K562 (cell line): ENCODE measurements around the gene TESK1. TPM values are rescaled to one million over a fixed set of nuclear protein-coding genes. Genes with fewer than 3 reads are reported as not detected.

Experiments
- BCOR ChIP-seq: fragments of 450-650 bp; IDR thresholded peaks from 2 replicates; pipeline ENCODE4 v1.6.1; 2016
- BHLHE40 ChIP-seq: IDR thresholded peaks from 2 replicates; pipeline ENCODE4 v1.6.1; 2011; ENCODE audit warnings: low read length, improper control_type of control experiment
- BRCA1 ChIP-seq, 2 experiments: fragments of 450-650 bp in 1 of 2; sonication (generic) in 1 of 2; formaldehyde crosslinking in 1 of 2; IDR thresholded peaks; 2 replicates each; pipeline versions ENCODE4 v1.5.0 to v1.6.1; 2017 to 2020; ENCODE audit warnings: mild to moderate bottlenecking in 1 of 2, missing genetic modification reagents in 1 of 2
- C11orf30 ChIP-seq: fragments of 450-650 bp; IDR thresholded peaks from 2 replicates; pipeline ENCODE4 v1.6.1; 2016; ENCODE audit warnings: low read depth, mild to moderate bottlenecking
- ESRRA ChIP-seq: fragments of 450-650 bp; IDR thresholded peaks from 2 replicates; pipeline ENCODE4 v1.6.1; 2014; ENCODE audit warnings: low read depth, mild to moderate bottlenecking, moderate library complexity, borderline replicate concordance
- FUS ChIP-seq: fragments of 200-400 bp; formaldehyde crosslinking; optimal IDR thresholded peaks from 2 replicates; pipeline ENCODE3; 2017; ENCODE audit warnings: low read depth, low read length
- GABPB2 ChIP-seq: fragments of 250-450 bp; sonication (Bioruptor Pico); conservative IDR thresholded peaks from 2 replicates; pipeline ENCODE4 v1.5.1; 2021; ENCODE audit warnings: mild to moderate bottlenecking
- HDAC2 ChIP-seq: fragments of 450-650 bp; IDR thresholded peaks from 2 replicates; pipeline ENCODE4 v1.6.1; 2016; ENCODE audit warnings: mild to moderate bottlenecking
- NFIX ChIP-seq: fragments of 250-450 bp; sonication (Bioruptor Pico); IDR thresholded peaks from 2 replicates; pipeline ENCODE4 v1.4.0; 2020; ENCODE audit warnings: low read depth, mild to moderate bottlenecking, moderate library complexity
- NFRKB ChIP-seq: fragments of 450-650 bp; IDR thresholded peaks from 2 replicates; pipeline ENCODE4 v1.6.1; 2016; ENCODE audit warnings: low read depth
- PML ChIP-seq: IDR thresholded peaks from 2 replicates; pipeline ENCODE4 v1.6.1; 2012; ENCODE audit warnings: low read length, inconsistent platforms
- PRPF4 ChIP-seq: fragments of 200-400 bp; formaldehyde crosslinking; IDR thresholded peaks from one replicate; pipeline ENCODE4 v1.6.1; 2017; ENCODE audit warnings: low read length, low read depth, mild to moderate bottlenecking; ENCODE audit not compliant: insufficient read depth, poor library complexity, severe bottlenecking
- SMAD3 ChIP-seq: fragments of 450-650 bp; formaldehyde crosslinking; conservative IDR thresholded peaks from 2 replicates; pipeline ENCODE4 v1.4.0; 2020; ENCODE audit warnings: mild to moderate bottlenecking
- SP1 ChIP-seq: sonication (generic); formaldehyde crosslinking; IDR thresholded peaks from 2 replicates; pipeline ENCODE4 v1.8.1; 2022; ENCODE audit warnings: mild to moderate bottlenecking, missing genetic modification reagents
- ZNF24 ChIP-seq: fragments of 450-650 bp; IDR thresholded peaks from 2 replicates; pipeline ENCODE4 v1.6.1; 2016
- ZNF57 ChIP-seq: fragments of 450-650 bp; formaldehyde crosslinking; IDR thresholded peaks from 2 replicates; pipeline ENCODE4 v1.4.0; 2020; ENCODE audit warnings: mild to moderate bottlenecking, moderate library complexity
- ZNF583 ChIP-seq: fragments of 250-450 bp; sonication (Bioruptor Pico); IDR thresholded peaks from 2 replicates; pipeline ENCODE4 v1.4.0; 2020
- ZNF76 ChIP-seq: fragments of 250-450 bp; sonication (Bioruptor Pico); IDR thresholded peaks from 2 replicates; pipeline ENCODE4 v1.4.0; 2020; ENCODE audit warnings: mild to moderate bottlenecking, moderate library complexity, borderline replicate concordance
- ZNF785 ChIP-seq: fragments of 250-450 bp; sonication (Bioruptor Pico); IDR thresholded peaks from 2 replicates; pipeline ENCODE4 v1.4.0; 2020; ENCODE audit warnings: mild to moderate bottlenecking
- polyA plus RNA-seq, 8 experiments: library from polyadenylated mRNA; depleted of rRNA in 4 of 8; stranded (reverse) in 5 of 8; unstranded in 3 of 8; fragments of >200 nt; fragmentation: Nextera tagmentation in 2 of 8; fragmentation: Illumina TruSeq in 1 of 8; extraction: Ambion mirVana in 2 of 8; extraction: Trizol in 1 of 8; gene quantifications; 2 replicates each; pipeline versions ENCODE4 v1.2.1 to v1.2.3, GENCODE V29; 2011 to 2014; ENCODE audit warnings: inconsistent platforms in 1 of 8, missing spikeins in 1 of 8
- total RNA-seq, 7 experiments: library from RNA; depleted of rRNA in 6 of 7; stranded (reverse); fragments of >200 nt in 6 of 7; fragmentation: Illumina TruSeq in 2 of 7; extraction: Trizol in 2 of 7; gene quantifications; 2 replicates each; pipeline versions ENCODE4 v1.2.1 to v1.2.3, GENCODE V29; 2011 to 2021; ENCODE audit warnings: low replicate concordance in 1 of 7
- TF ChIP-seq, protein P1 (sequence below): sonication (generic); formaldehyde crosslinking; IDR thresholded peaks from 2 replicates; pipeline ENCODE4 v1.8.0; 2023; ENCODE audit warnings: missing genetic modification reagents, mild to moderate bottlenecking, borderline replicate concordance
- TF ChIP-seq, protein P2 (sequence below): sonication (generic); formaldehyde crosslinking; IDR thresholded peaks from 2 replicates; pipeline ENCODE4 v1.8.0; 2022; ENCODE audit warnings: mild to moderate bottlenecking, missing genetic modification reagents, borderline replicate concordance
- TF ChIP-seq, protein P3 (sequence below): fragments of 450-650 bp; formaldehyde crosslinking; IDR thresholded peaks from 2 replicates; pipeline ENCODE4 v1.4.0; 2020; ENCODE audit warnings: mild to moderate bottlenecking, moderate library complexity

Gene TESK1
- total and polyA plus RNA-seq, 9 of the 15 experiments (the other 6 are each of a cell fraction or from before 2014, with no cell fraction given) = 0.07 to 10.4 (median 4.1) TPM

DNA sequence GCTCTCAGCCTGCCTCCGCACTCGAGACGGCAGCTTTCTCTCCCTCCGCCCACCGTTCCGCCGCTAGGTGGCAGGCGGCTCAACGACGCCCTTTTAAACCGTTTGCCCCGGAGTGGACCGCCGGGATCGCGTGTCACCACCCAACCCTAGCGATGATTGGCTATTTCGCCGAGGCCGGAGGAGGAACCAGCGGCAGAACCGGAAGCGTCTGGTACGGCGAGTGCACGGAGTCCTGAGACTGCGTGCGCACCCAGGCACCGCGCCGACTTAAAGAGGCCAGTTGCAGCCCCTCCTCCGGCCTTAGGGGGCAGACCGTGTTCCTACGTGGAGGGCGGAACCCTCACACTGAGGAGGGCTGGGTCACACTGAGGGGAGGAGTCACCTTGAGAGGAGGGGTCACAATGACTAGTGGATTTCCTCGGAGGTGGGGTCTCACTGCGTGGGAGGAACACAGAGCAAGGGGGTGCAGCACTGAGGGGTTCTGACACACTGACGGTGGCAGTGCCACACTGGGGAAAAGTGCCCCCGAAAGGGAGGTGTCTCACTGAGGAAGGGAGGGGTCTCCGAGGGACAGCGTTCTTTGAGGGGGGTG lies 980 bp upstream of the TESK1 start (continued):
- TF ChIP-seq, protein P1, sequence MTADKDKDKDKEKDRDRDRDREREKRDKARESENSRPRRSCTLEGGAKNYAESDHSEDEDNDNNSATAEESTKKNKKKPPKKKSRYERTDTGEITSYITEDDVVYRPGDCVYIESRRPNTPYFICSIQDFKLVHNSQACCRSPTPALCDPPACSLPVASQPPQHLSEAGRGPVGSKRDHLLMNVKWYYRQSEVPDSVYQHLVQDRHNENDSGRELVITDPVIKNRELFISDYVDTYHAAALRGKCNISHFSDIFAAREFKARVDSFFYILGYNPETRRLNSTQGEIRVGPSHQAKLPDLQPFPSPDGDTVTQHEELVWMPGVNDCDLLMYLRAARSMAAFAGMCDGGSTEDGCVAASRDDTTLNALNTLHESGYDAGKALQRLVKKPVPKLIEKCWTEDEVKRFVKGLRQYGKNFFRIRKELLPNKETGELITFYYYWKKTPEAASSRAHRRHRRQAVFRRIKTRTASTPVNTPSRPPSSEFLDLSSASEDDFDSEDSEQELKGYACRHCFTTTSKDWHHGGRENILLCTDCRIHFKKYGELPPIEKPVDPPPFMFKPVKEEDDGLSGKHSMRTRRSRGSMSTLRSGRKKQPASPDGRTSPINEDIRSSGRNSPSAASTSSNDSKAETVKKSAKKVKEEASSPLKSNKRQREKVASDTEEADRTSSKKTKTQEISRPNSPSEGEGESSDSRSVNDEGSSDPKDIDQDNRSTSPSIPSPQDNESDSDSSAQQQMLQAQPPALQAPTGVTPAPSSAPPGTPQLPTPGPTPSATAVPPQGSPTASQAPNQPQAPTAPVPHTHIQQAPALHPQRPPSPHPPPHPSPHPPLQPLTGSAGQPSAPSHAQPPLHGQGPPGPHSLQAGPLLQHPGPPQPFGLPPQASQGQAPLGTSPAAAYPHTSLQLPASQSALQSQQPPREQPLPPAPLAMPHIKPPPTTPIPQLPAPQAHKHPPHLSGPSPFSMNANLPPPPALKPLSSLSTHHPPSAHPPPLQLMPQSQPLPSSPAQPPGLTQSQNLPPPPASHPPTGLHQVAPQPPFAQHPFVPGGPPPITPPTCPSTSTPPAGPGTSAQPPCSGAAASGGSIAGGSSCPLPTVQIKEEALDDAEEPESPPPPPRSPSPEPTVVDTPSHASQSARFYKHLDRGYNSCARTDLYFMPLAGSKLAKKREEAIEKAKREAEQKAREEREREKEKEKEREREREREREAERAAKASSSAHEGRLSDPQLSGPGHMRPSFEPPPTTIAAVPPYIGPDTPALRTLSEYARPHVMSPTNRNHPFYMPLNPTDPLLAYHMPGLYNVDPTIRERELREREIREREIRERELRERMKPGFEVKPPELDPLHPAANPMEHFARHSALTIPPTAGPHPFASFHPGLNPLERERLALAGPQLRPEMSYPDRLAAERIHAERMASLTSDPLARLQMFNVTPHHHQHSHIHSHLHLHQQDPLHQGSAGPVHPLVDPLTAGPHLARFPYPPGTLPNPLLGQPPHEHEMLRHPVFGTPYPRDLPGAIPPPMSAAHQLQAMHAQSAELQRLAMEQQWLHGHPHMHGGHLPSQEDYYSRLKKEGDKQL (CRISPR knock-in tag) = no peak
- no peak for TF ChIP-seq NFRKB
- no peak for TF ChIP-seq NFIX (CRISPR knock-in tag)
- TF ChIP-seq ZNF24 = no peak; the same call in 1 of the 2 replicates
- no peak for TF ChIP-seq SMAD3 (CRISPR knock-in tag)
- TF ChIP-seq GABPB2 (CRISPR knock-in tag) = no peak
- TF ChIP-seq, protein P2, sequence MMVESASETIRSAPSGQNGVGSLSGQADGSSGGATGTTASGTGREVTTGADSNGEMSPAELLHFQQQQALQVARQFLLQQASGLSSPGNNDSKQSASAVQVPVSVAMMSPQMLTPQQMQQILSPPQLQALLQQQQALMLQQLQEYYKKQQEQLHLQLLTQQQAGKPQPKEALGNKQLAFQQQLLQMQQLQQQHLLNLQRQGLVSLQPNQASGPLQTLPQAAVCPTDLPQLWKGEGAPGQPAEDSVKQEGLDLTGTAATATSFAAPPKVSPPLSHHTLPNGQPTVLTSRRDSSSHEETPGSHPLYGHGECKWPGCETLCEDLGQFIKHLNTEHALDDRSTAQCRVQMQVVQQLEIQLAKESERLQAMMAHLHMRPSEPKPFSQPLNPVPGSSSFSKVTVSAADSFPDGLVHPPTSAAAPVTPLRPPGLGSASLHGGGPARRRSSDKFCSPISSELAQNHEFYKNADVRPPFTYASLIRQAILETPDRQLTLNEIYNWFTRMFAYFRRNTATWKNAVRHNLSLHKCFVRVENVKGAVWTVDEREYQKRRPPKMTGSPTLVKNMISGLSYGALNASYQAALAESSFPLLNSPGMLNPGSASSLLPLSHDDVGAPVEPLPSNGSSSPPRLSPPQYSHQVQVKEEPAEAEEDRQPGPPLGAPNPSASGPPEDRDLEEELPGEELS (CRISPR knock-in tag) = no peak
- TF ChIP-seq, protein P3, sequence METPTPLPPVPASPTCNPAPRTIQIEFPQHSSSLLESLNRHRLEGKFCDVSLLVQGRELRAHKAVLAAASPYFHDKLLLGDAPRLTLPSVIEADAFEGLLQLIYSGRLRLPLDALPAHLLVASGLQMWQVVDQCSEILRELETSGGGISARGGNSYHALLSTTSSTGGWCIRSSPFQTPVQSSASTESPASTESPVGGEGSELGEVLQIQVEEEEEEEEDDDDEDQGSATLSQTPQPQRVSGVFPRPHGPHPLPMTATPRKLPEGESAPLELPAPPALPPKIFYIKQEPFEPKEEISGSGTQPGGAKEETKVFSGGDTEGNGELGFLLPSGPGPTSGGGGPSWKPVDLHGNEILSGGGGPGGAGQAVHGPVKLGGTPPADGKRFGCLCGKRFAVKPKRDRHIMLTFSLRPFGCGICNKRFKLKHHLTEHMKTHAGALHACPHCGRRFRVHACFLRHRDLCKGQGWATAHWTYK = no peak
- TF ChIP-seq ZNF785 (CRISPR knock-in tag) = no peak
- peak; percentile 73; the same call in 1 of the 2 replicates for TF ChIP-seq C11orf30
- TF ChIP-seq FUS = no peak
- TF ChIP-seq PML = no peak
- peak; percentile 66; the same call in 1 of the 2 replicates for TF ChIP-seq ESRRA
- no peak for TF ChIP-seq PRPF4
- TF ChIP-seq ZNF57 (CRISPR knock-in tag) = no peak
- peak; percentile 86 for TF ChIP-seq SP1 (CRISPR knock-in tag)
- TF ChIP-seq BRCA1 (IDR thresholded peaks at IDR 0.05) = no peak
- no peak for TF ChIP-seq BRCA1 (CRISPR knock-in tag; IDR thresholded peaks at IDR 0.05)
- 0 out of 2 replicates have a peak, but pooled peaks have one; percentile 70 for TF ChIP-seq ZNF583 (CRISPR knock-in tag)
- TF ChIP-seq BCOR = no peak
- 0 out of 2 replicates have a peak, but pooled peaks have one; percentile 9 for TF ChIP-seq HDAC2
- TF ChIP-seq ZNF76 = no peak
- peak; percentile 13; the same call in 1 of the 2 replicates for TF ChIP-seq BHLHE40
